ENCODE measurements around the gene KLHL35. TPM values are rescaled to one million over a fixed set of nuclear protein-coding genes. Genes with fewer than 3 reads are reported as not detected.

Gene KLHL35
- total RNA-seq, 1 experiment from 2014 or later = 0.83 TPM

GRCh38 chr11:75442161-75442885 is 9.3 kb upstream of the KLHL35 start:
- Histone ChIP-seq H3K14ac (ENCODE audit: insufficient read depth, low read length) (no peak overlapping the region), H3K27ac (ENCODE audit: insufficient read length, low read depth, low read length) (no peak overlapping the region), H3K23ac (ENCODE audit: insufficient read length, low read depth, low read length) (no peak overlapping the region), H2AK5ac (ENCODE audit: insufficient read length, low read length) (no peak overlapping the region), H3K9me3 (ENCODE audit: control insufficient read depth, low read depth, low read length) (no peaks in the 10 kb centered on the region), H2BK5ac (ENCODE audit: insufficient read length, low read length) (no peak overlapping the region), H3K18ac (ENCODE audit: insufficient read length, low read depth, low read length) (no peak overlapping the region), H3K56ac (ENCODE audit: insufficient read length, low read depth, low read length) (no peak overlapping the region), H4K8ac (replicated peaks; ENCODE audit: insufficient read length, low read depth, low read length) (no peak overlapping the region), H3K79me1 (ENCODE audit: insufficient read depth, low read depth, low read length, poor library complexity, severe bottlenecking) (no peaks in the 10 kb centered on the region), H2BK20ac (ENCODE audit: low read depth, low read length, poor library complexity, severe bottlenecking) (no peak overlapping the region), H3K4ac (ENCODE audit: low read depth, low read length) (no peak overlapping the region), H2BK12ac (ENCODE audit: insufficient read length, low read depth, low read length) (no peak overlapping the region), H3K27me3 (ENCODE audit: insufficient read depth, low read length) (no peaks in the 10 kb centered on the region), H4K5ac (ENCODE audit: insufficient read length, low read depth, low read length) (no peak overlapping the region), H4K91ac (ENCODE audit: insufficient read length, low read depth, low read length) (no peak overlapping the region), H3T11ph (ENCODE audit: low read length) (no peak overlapping the region), H3K23me2 (ENCODE audit: insufficient read length, low read depth, low read length, poor library complexity, severe bottlenecking) (no peaks in the 10 kb centered on the region), H3K4me2 (ENCODE audit: insufficient read depth, insufficient read length, low read length) (no peak overlapping the region), H3K4me1 (ENCODE audit: insufficient read depth, low read length) (no peaks in the 10 kb centered on the region; the same call in 1 of the 2 replicates), H2BK15ac (ENCODE audit: low read depth, low read length) (no peak overlapping the region), H2AFZ (ENCODE audit: low read length) (no peak overlapping the region), H3K9ac (ENCODE audit: extremely low read depth, insufficient read length, low read length) (no peak overlapping the region), H3K79me2 (ENCODE audit: insufficient read depth, low read length) (no peaks in the 10 kb centered on the region), H2BK120ac (ENCODE audit: low read depth, low read length, poor library complexity, severe bottlenecking) (no peak overlapping the region), H4K20me1 (ENCODE audit: control insufficient read depth, insufficient read depth, insufficient read length) (no peaks in the 10 kb centered on the region)
- no peaks in the 10 kb centered on the region for H3K36me3 Mint-ChIP-seq (ENCODE audit: insufficient read depth in 1 of 3, low read depth in 3 of 3)
- peaks cover 8 to 21% of the 10 kb centered on the region in 2 experiments for H3K4me1 Mint-ChIP-seq
- H3K27me3 Mint-ChIP-seq (ENCODE audit: low read depth) = peaks cover 11% of the 10 kb centered on the region
- no peak overlapping the region for H3K4me3 Mint-ChIP-seq
- TF ChIP-seq, protein P1, sequence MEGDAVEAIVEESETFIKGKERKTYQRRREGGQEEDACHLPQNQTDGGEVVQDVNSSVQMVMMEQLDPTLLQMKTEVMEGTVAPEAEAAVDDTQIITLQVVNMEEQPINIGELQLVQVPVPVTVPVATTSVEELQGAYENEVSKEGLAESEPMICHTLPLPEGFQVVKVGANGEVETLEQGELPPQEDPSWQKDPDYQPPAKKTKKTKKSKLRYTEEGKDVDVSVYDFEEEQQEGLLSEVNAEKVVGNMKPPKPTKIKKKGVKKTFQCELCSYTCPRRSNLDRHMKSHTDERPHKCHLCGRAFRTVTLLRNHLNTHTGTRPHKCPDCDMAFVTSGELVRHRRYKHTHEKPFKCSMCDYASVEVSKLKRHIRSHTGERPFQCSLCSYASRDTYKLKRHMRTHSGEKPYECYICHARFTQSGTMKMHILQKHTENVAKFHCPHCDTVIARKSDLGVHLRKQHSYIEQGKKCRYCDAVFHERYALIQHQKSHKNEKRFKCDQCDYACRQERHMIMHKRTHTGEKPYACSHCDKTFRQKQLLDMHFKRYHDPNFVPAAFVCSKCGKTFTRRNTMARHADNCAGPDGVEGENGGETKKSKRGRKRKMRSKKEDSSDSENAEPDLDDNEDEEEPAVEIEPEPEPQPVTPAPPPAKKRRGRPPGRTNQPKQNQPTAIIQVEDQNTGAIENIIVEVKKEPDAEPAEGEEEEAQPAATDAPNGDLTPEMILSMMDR (conservative IDR thresholded peaks at IDR 0.05) = no peak
- no peak for DNase-seq
- WGBS (ENCODE audit: extremely low coverage, insufficient read length, low lambda C conversion rate) = no CpG with 5 or more reads among the region's 15 CpGs
- H3K9me3 Mint-ChIP-seq = no peaks in the 10 kb centered on the region
- no peak overlapping the region; a peak in 1 of 7 replicates for H3K27ac Mint-ChIP-seq
